GM06990 (cell line): ENCODE data around the gene SLC8B1.

ENCODE experiments used
- DNase-seq: peaks from one replicate; pipeline ENCODE4 v3.0.0-alpha.2; 2011; ENCODE audit not compliant: insufficient read length; ENCODE audit errors: extremely low read depth
- H3K27me3 ChIP-seq: replicated peaks from 2 replicates; pipeline ENCODE4 v1.6.0; 2011; ENCODE audit warnings: low read length; ENCODE audit not compliant: control insufficient read depth, insufficient read depth
- H3K36me3 ChIP-seq: 2 replicates; pipeline ENCODE4 v1.5.1; 2011; ENCODE audit warnings: low read length; ENCODE audit not compliant: control insufficient read depth, insufficient read depth
- H3K4me3 ChIP-seq: replicated peaks from 2 replicates; pipeline ENCODE4 v1.5.1; 2011; ENCODE audit warnings: low read depth, mild to moderate bottlenecking, control low read depth, low read length
- CTCF ChIP-seq: IDR thresholded peaks from 2 replicates; pipeline ENCODE4 v1.5.1; 2011; ENCODE audit warnings: low read length, control low read depth, mild to moderate bottlenecking, inconsistent platforms; ENCODE audit not compliant: insufficient read depth, poor library complexity, severe bottlenecking

The SLC8B1 gene

GRCh38 chr12:113332688-113333417 is 2.1 kb downstream of the SLC8B1 start:
- Histone ChIP-seq H3K27me3 (no peaks in the 10 kb centered on the region), H3K36me3 (no peaks in the 10 kb centered on the region), H3K4me3 (no peak overlapping the region)
- DNase-seq, result no peak
- TF ChIP-seq CTCF, result no peak

GRCh38 chr12:113330505-113330904 is 4.4 kb downstream of the SLC8B1 start:
- DNase-seq, result no peak

GRCh38 chr12:113329791-113330417 is 5.0 kb downstream of the SLC8B1 start:
- DNase-seq, result no peak
- no peak for TF ChIP-seq CTCF
- no peak overlapping the region for H3K4me3 ChIP-seq
- H3K36me3 ChIP-seq, result no peaks in the 10 kb centered on the region
- no peaks in the 10 kb centered on the region for H3K27me3 ChIP-seq

More at GRCh38 chr12:113330505-113330904, 4.4 kb downstream of the SLC8B1 start:
- TF ChIP-seq CTCF, result no peak
- no peaks in the 10 kb centered on the region for H3K27me3 ChIP-seq
- H3K4me3 ChIP-seq, result no peak overlapping the region
- no peaks in the 10 kb centered on the region for H3K36me3 ChIP-seq

GRCh38 chr12:113329022-113329790 is 5.7 kb downstream of the SLC8B1 start:
- Histone ChIP-seq H3K4me3 (no peak overlapping the region), H3K36me3 (no peaks in the 10 kb centered on the region), H3K27me3 (no peaks in the 10 kb centered on the region)
- TF ChIP-seq CTCF, result no peak
- no peak for DNase-seq

- DNase-seq, result no peak
- no peak for TF ChIP-seq CTCF
- Histone ChIP-seq H3K27me3 (no peaks in the 10 kb centered on the region), H3K4me3 (no peak overlapping the region), H3K36me3 (no peaks in the 10 kb centered on the region)
Observed at GRCh38 chr12:113328368-113328889, 6.5 kb downstream of the SLC8B1 start.
